IPS-NIHi7 (cell line): Measurements from ENCODE around the gene LBHD1.
"Not testable (repeated sequence)": the region's sequence is repeated elsewhere in the genome, so short reads cannot be mapped to it uniquely, and the experiment has no call there.

Experiments
- DNase-seq: peaks from one replicate; pipeline ENCODE4 v3.0.0; 2012; ENCODE audit warnings: mixed read lengths; ENCODE audit errors: extremely low spot score

Gene LBHD1

GRCh38 chr11:62671608-62672389, at the start of gene LBHD1, which contains the start of gene UQCC3:
LBHD1 (minus strand) TSS chr11:62672267; CDS start chr11:62670031, 2,236 bp downstream.
UQCC3 (plus strand) TSS chr11:62671673; CDS start chr11:62671746, 73 bp downstream.
- DNase-seq, result peak; percentile 78

DNA sequence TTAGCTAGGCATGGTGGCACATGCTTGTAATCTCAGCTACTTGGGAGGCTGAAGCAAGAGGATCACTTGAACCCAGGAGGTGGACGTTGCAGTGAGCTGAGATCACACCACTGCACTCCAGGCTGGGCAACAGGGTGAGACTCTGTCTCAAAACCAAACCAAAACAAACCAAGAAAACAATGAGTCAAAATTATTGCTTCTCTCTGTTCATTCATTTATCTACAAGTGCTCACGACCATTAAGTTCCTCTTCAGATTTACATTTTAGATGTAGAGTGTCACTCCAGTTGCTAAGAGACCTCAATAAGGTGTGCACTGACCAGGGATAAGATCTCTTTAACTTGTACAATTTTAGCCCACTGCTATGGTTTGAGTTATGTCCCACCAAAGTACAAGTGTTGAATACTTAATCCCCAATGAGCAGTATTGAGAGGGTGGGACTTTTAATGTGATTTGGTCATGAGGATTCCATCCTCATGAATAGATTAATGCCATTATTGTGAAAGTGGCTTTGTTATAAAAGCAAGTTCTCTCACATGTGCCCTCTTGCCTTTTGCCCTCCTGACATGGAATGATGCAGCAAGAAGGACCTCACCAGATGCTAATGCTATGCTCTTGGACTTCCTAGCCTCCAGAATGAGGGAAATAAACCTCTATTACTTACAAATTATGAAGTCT, 47.4 kb upstream of the LBHD1 start:
- DNase-seq, result no peak

DNA sequence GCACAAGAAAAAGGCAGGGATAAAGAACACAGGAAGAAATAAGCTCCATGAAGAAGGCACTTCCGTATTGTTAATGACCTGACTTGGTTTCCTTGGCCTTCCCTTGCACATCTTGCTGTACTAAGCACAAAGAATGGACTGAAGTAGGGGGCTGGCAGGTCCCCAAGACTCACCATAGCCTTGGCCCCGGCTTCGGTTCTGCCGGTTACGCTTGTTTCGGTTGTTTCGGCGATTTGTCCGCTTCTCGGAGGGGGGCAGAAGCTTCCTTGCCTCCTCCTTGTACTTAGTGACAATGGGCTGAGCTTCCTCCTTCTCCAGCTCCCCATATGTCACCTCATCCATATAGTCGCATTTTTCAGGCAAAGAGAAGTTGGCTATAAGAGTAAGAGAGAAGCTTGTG, 44.7 kb upstream of the LBHD1 start:
- DNase-seq, result no peak

DNA sequence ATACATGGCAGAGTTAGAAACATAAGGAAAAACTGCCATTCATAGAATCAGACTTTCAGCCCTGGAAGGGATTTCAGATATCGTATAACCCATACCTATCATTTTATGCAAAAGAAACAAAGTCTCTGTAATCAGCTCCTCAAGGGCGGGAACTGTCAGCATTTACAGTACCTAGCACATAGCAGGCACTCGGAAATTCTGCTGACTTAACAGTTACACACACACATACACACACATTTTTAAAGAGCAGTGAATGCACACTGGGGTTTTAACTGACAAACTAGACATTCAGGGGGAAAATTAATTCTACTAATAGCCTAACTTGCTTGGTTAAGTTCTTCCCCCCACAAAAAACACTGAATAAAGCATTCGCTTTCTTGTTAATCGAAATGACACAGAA, 44.1 kb upstream of the LBHD1 start:
- DNase-seq, result no peak

DNA sequence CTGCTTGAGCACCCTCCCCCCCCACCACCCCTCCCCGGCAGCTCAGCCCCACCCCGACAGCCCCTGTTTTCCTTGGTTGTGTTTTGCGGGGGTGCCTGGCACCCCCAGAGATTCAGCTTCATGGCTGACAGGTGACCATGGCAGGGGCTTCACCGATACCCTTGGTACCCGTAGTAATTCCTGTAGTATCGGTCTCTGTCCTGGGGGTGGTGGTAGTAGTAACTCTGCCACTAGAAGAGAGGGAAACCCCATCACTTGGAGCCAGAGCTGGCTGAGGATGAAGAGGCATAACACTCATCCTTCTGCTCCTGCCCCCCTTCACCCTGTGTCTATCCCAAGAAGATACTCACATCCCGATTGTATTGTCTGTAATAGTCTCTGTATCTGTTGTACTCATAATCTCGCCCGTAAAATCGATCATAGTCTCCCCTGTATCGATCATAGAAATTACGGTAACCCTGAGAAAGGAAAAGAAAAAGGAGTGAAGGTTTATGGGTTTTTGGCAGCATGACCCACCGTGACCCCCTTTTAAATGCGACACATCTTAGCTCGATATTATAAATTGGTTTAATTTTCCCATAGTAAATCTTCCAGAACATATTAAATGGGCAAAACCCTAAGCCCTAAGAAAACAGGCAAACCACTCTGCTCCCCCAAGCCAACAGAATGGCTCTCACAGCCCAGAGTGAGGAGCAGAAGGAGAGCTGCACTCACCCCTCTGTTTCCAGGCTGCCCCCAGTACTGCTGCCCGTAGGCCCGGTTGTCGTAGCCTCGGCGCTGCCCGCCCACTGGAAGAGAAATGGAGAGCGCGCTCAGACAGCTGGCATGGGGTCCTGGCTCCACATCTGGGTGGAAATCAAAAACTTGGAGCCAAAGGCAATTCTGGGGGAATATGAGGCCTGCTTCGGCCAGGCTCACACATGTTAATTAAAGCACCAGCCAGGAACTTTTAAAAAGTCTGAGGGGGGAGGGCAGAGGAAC, 43.4 kb upstream of the LBHD1 start:
- DNase-seq, result no peak

DNA sequence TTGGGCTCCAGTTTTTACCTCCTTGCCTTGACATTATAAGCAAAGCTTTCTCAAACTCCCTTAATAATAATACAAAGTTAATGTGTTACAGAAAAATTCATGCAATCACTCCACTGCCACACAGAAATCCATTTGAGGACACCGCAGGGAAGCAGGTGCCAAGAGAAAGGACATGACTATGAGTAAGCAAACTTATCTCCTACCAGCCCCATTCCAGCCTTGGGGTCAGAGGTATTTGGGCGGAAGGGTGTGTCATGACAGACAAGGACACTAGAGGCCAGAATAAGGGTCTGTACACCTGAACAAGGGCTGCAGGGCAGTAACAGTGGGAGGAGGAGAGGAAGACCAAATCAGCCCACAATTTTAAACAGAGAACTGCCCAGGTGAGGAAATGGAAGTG, 41.3 kb upstream of the LBHD1 start:
- no peak for DNase-seq

- DNase-seq, result no peak
Measured at GRCh38 chr11:62712861-62713260, 40.8 kb upstream of the LBHD1 start.

DNA sequence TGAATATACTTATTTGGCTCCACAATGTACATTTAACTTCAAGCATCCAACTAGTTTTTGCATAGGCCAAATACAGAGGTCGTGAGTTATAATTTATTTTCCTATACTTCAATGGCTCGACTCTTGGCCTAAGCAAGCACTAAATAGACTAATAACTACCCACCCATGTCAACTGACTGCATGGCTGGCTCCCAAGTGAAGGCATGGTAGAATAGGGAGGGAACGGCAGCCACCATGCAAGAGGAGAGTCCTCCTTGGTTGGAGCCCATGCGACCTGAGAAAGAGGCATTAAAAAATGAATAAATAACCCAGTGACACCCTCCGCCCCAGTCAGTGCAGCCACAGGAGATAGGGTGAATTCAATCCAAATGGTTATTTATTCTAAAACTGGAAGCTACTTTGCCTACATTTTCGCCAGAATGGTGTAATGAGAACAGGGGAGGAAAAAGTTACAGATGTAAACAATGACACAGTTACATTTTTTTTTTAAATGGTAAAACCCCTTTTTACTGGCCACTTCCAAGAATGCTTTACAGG, 40.3 kb upstream of the LBHD1 start:
- no peak for DNase-seq

DNA sequence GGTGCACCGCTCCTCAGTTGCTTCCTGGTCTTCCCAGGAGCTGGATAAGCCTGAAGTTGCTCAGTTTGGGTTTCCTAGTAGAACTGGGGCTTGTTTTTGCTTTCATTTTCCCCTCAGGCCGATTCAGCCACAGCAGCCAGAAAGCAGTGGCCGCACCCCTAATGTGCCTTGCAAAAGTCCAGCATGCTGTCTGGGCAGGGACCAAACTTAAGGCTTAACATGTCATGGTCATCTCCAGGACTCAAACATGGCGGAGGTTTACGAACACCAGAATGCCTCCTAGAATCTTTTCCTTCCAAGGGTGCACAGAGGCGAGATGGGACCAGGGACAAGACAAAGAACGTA, 37.9 kb upstream of the LBHD1 start:
- DNase-seq, result no peak

DNA sequence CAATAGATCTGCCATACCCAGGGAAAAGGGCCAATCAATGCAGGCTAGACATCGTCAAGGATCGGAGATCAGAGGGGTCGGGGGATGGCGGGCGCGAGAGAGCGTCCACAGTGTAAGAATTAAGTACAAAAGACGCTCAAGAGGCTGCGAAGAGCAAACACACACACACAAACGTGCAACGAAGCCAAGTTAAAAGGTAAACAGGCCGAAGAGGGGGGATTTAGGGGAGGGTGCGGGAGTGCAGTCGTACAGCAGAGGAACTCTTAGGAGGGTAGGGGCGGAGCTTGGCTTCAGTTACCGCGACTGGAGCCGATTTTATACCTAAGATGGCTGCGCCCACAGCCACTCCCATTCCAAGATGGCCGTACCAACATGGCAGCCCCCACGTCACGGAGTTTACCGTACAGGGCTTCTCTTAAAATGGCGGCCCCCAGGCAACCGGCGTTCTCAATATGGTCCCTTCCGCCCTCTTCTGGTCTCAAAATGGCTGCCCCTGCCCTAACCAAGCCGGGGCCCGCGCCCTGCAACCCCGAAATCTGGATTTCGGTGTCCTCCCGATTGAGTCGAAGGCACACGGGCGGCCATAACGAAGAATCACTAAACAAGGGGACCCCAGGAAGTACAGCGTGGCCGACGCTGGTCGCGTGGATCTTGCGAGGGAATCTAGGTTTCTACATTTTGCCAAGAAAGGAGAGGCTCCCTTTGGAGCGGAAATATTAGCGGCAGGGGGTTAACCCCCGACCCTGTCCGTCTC, 37.4 kb upstream of the LBHD1 start:
- DNase-seq, result peak; percentile 85

GRCh38 chr11:62708793-62709192, 36.7 kb upstream of the LBHD1 start:
- no peak for DNase-seq

- no peak for DNase-seq
Measured at GRCh38 chr11:62708392-62708791, 36.3 kb upstream of the LBHD1 start.

DNA sequence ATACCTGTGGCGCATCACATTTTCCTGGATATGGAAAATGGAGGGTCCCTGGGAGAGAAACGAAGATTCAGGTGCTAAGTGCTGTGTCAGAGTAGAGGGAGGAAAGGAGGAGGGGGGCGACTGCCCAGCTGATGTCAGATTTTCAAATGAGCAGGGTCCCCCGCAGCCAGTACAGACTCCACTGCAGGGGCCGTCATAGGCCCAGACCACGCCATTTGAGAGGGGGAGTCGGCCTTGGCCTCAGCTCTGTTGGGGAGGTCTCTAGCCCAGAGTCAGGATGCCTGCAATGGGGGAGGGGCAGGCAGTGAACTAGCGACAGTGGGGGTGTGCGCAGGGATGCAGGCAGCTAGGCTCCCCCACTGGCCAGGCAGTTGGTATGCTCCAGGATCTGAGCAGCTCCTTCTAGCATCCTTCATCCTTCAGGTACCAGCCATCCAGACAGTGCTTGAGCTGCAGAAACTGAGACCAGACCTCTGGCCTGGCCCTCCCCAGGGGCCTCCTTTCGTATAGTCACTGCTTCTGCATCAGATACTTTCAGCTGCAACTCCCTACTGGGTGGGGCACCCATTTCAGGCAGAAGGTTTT, 35.3 kb upstream of the LBHD1 start, which contains the start of the genes BSCL2 and GNG3:
Gene BSCL2 (minus strand): TSS at position 148 of the 585 bp plus-strand sequence. CDS start 229 bp downstream, outside the sequence.
Gene GNG3 (plus strand): TSS at position 400 of the 585 bp plus-strand sequence. CDS start 620 bp downstream, outside the sequence.
- DNase-seq, result peak; percentile 81

DNA sequence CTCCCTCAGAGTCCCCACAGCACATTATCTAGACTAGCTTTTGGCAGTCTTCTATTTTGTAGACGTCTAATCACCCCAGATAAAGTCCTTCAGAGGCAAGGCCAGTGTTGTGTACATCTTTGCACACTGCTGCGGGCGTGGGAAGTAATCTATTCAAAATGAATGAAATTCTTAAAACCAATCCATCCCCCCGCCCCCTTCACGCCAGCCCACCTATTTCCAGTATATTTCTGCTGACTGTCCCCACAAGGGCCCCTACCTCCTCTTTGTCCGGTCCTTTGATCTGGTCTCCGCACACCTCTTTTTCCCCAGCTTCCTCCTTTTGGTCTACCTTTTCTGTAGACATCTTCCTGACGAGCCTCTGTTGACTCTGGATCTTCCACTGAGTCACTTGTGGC, 34.8 kb upstream of the LBHD1 start:
- no peak for DNase-seq

DNA sequence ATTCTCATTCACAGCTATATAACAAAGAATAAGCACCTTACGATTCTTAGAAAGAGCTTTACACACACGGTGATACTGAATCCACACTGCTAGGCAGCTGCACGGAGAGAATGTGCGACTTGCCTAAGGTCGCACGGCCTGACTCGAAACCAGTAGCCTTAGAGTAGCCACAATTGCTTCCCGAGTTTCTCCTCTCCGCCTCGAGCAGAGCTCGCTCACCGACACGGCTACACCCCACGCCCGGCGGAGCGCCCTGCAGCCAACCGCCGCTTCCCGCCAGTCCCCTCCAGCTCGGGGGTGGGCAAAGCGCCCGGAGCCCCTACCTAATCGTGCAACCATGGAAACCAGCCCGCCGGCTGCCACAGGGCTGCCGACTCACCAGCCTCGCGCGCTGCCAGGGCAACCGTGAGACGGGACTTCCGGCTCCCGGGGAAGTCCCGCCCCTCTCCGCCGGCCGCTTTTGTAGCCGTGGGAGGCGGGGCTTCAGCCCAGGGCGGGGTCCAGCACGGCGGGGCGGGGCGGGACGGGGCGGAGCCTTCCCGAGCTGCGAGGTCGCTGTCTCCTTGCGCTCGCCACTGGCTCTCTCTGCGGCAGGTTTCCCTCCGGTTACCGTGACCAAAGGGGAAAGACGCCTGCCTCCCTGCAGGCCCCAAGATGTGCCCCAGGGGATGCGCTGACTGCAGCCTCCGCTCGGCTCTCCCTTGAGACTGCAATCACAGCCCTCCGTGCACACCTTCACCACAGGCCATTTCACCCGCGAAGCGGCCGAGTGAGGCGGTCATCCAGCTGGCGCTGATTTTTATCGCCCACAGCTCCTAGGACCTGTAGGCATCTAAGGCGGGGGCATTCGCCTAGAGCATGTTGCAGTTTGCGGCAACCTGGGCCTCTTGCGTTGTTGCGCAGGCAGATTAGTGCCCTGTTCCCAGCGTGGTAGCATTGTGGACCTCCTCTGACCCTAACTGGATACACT, 34.1 kb upstream of the LBHD1 start:
- DNase-seq, result peak; percentile 95

GRCh38 chr11:62705413-62705812, 33.3 kb upstream of the LBHD1 start:
- DNase-seq, result peak; percentile 31

DNA sequence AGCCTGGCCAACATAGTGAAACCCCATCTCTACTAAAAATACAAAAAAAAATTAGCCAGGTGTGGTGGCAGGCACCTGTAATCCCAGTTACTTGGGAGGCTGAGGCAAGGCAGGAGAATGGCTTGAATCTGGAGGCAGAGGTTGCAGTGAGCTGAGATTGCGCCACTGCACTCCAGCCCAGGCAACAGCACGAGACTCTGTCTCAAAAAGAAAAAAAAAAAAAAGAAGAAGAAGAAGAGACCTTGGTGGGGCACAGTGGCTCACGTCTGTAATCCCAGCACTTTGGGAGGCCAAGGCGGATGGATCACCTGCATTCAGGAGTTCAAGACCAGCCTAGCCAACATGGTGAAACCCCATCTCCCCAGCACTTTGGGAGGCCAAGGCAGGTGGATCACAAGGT, 31.9 kb upstream of the LBHD1 start:
- not testable (repeated sequence) for DNase-seq

DNA sequence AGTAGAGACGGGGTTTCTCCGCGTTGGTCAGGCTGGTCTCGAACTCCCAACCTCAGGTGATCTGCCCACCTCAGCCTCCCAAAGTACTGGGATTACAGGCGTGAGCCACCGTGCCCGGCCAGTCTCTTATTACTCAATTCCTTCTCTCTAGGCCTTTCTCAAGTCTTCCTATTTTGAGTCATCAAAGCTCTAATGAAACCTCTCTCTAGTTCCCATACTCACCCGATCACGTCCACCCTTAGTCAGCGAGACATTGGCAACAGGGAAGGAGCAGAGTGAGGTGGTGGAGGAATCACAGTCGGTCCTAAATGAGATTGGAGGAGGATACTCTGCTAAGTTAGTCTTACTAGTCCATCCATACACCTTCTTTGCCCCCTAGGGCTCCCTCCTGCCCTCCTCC, 30.2 kb upstream of the LBHD1 start:
- DNase-seq, result no peak

GRCh38 chr11:62694455-62695167, 22.5 kb upstream of the LBHD1 start:
- peak; percentile 83 for DNase-seq
